GM12801 (cell line): ENCODE results near the gene PCSK9.

Experiments
- CTCF ChIP-seq: IDR thresholded peaks from one replicate; pipeline ENCODE4 v1.5.1; 2011; ENCODE audit warnings: control low read depth; ENCODE audit not compliant: insufficient read length; ENCODE audit errors: extremely low read depth

PCSK9 gene

GRCh38 chr1:55060133-55060999, 21.0 kb downstream of the PCSK9 start:
- no peak for TF ChIP-seq CTCF

- TF ChIP-seq CTCF: no peak
These were observed 21.8 kb downstream of the PCSK9 start for GRCh38 chr1:55061000-55061705.

GRCh38 chr1:55061706-55062321, 22.5 kb downstream of the PCSK9 start:
- no peak for TF ChIP-seq CTCF

- TF ChIP-seq CTCF: no peak
These were observed 23.6 kb downstream of the PCSK9 start for GRCh38 chr1:55062801-55063576.

- TF ChIP-seq CTCF: no peak
These were observed 24.2 kb downstream of the PCSK9 start for GRCh38 chr1:55063577-55063942.

- TF ChIP-seq CTCF: no peak
These were observed 24.8 kb downstream of the PCSK9 start for GRCh38 chr1:55064071-55064581.
